ENCODE data around the gene PDHX.
"Not testable (repeated sequence)": the region's sequence is repeated elsewhere in the genome, so short reads cannot be mapped to it uniquely, and the experiment has no call there.

The PDHX gene

GRCh38 chr11:34916015-34916842 lies at the start of gene PDHX, which contains the start of gene APIP:
Gene PDHX (plus strand): TSS chr11:34916618. CDS start chr11:34916656, 38 bp downstream.
Gene APIP (minus strand): TSS chr11:34916379. CDS start chr11:34916284, 95 bp downstream.
- peak; percentile 98 for DNase-seq (ENCODE audit: low read depth)

- no peak for DNase-seq (ENCODE audit: low read depth)
These were observed 47.0 kb upstream of the PDHX start for GRCh38 chr11:34869425-34869824.

- no peak for DNase-seq (ENCODE audit: low read depth)
These were observed 45.7 kb upstream of the PDHX start for GRCh38 chr11:34870548-34871196.

GRCh38 chr11:34874202-34874601 lies 42.2 kb upstream of the PDHX start:
- DNase-seq (ENCODE audit: low read depth) = no peak

GRCh38 chr11:34877375-34877975 lies 38.9 kb upstream of the PDHX start:
- no peak for DNase-seq (ENCODE audit: low read depth)

GRCh38 chr11:34881900-34882299 lies 34.5 kb upstream of the PDHX start:
- no peak for DNase-seq (ENCODE audit: low read depth)

- DNase-seq (ENCODE audit: low read depth) = no peak
These were observed 29.8 kb upstream of the PDHX start for GRCh38 chr11:34886609-34887008.

GRCh38 chr11:34887260-34887659 lies 29.2 kb upstream of the PDHX start:
- no peak for DNase-seq (ENCODE audit: low read depth)

GRCh38 chr11:34890089-34890488 lies 26.3 kb upstream of the PDHX start:
- DNase-seq (ENCODE audit: low read depth) = peak; percentile 37

- peak; percentile 70 for DNase-seq (ENCODE audit: low read depth)
These were observed 25.6 kb upstream of the PDHX start for GRCh38 chr11:34890812-34891211.

- no peak for DNase-seq (ENCODE audit: low read depth)
These were observed 24.8 kb upstream of the PDHX start for GRCh38 chr11:34891611-34892010.

GRCh38 chr11:34893416-34893815 lies 23.0 kb upstream of the PDHX start:
- DNase-seq (ENCODE audit: low read depth) = no peak

GRCh38 chr11:34896191-34896590 lies 20.2 kb upstream of the PDHX start:
- not testable (repeated sequence) for DNase-seq (ENCODE audit: low read depth)

- no peak for DNase-seq (ENCODE audit: low read depth)
These were observed 19.1 kb upstream of the PDHX start for GRCh38 chr11:34897171-34897870.

GRCh38 chr11:34898474-34898873 lies 17.9 kb upstream of the PDHX start:
- DNase-seq (ENCODE audit: low read depth) = peak; percentile 56

GRCh38 chr11:34899633-34900016 lies 16.8 kb upstream of the PDHX start:
- no peak for DNase-seq (ENCODE audit: low read depth)

GRCh38 chr11:34904421-34904955 lies 11.9 kb upstream of the PDHX start:
- no peak for DNase-seq (ENCODE audit: low read depth)

GRCh38 chr11:34905666-34906065 lies 10.8 kb upstream of the PDHX start:
- DNase-seq (ENCODE audit: low read depth) = no peak

GRCh38 chr11:34907934-34908593 lies 8.4 kb upstream of the PDHX start:
- no peak for DNase-seq (ENCODE audit: low read depth)

- DNase-seq (ENCODE audit: low read depth) = no peak
These were observed 7.0 kb upstream of the PDHX start for GRCh38 chr11:34909415-34909814.

- peak; percentile 46 for DNase-seq (ENCODE audit: low read depth)
These were observed 6.5 kb upstream of the PDHX start for GRCh38 chr11:34909955-34910354.

- DNase-seq (ENCODE audit: low read depth) = no peak
These were observed 5.6 kb upstream of the PDHX start for GRCh38 chr11:34910817-34911216.
